ENCODE measurements around the gene SPTAN1.

The SPTAN1 gene

GRCh38 chr9:128675382-128675781 is 123.0 kb downstream of the SPTAN1 start:
- DNase-seq, result no peak

DNA sequence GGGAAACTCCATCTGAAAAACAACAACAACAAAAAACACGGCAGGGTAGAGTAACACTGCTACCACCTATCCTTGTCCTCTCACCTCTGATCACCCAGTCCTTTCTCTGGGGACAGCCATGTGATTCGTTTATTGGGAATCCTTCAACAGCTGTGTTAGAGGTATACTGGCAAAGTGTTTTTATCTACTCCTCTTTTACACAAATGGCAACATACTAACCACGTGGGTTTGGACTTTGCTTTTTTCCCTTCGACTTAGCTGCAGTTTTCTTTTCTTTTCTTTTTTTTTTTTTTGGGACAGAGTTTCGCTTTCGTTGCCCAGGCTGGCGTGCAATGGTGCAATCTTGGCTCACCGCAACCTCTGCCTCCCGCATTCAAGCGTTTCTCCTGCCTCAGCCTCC is 125.4 kb downstream of the SPTAN1 start:
- DNase-seq, result no peak

Data from C1 segment of cervical spinal cord (tissue), 14 donors.